GM23338 (cell line): ENCODE measurements around the gene UBAP1L. TPM values are rescaled to one million over a fixed set of nuclear protein-coding genes. Genes with fewer than 3 reads are reported as not detected.

ENCODE experiments used
- ATAC-seq: fragments of 200-7000 bp; cut with Tn5 transposase; 3 replicates; pipeline ENCODE4 v1.9.1; 2020
- DNase-seq: peaks from one replicate; pipeline ENCODE4 v3.0.0-alpha.2; 2015; ENCODE audit warnings: low spot score
- H2AFZ ChIP-seq: fragments of 200-600 bp; sonication (generic); 2 replicates; pipeline ENCODE4 v1.8.0; 2016; ENCODE audit warnings: antibody characterized with exemption, mild to moderate bottlenecking, moderate library complexity
- H3F3A ChIP-seq: fragments of 200-600 bp; sonication (generic); replicated peaks from 2 replicates; pipeline ENCODE4 v1.8.0; 2017; ENCODE audit warnings: antibody characterized with exemption, mixed run types, low read depth
- H3K27ac ChIP-seq: fragments of 200-600 bp; sonication (generic); 2 replicates; pipeline ENCODE4 v1.6.1; 2016; ENCODE audit warnings: low read depth
- H3K27me3 ChIP-seq: fragments of 200-600 bp; sonication (generic); 2 replicates; pipeline ENCODE4 v1.8.0; 2016; ENCODE audit warnings: mild to moderate bottlenecking, mixed run types, moderate library complexity; ENCODE audit not compliant: insufficient read depth
- H3K36me3 ChIP-seq: fragments of 200-600 bp; sonication (generic); 2 replicates; pipeline ENCODE4 v1.8.0; 2016; ENCODE audit warnings: mild to moderate bottlenecking; ENCODE audit not compliant: insufficient read depth
- H3K4me1 ChIP-seq: fragments of 200-600 bp; sonication (generic); 2 replicates; pipeline ENCODE4 v1.8.0; 2016; ENCODE audit warnings: mild to moderate bottlenecking, moderate library complexity; ENCODE audit not compliant: insufficient read depth
- H3K4me2 ChIP-seq: fragments of 200-600 bp; sonication (generic); 2 replicates; pipeline ENCODE4 v1.7.1; 2017; ENCODE audit warnings: mixed run types
- H3K4me3 ChIP-seq: fragments of 200-600 bp; sonication (generic); 2 replicates; pipeline ENCODE4 v1.6.1; 2016; ENCODE audit warnings: mixed run types
- H3K79me2 ChIP-seq: fragments of 200-600 bp; sonication (generic); replicated peaks from 2 replicates; pipeline ENCODE4 v1.8.0; 2017; ENCODE audit warnings: mild to moderate bottlenecking; ENCODE audit not compliant: insufficient read depth
- H3K9me2 ChIP-seq: fragments of 200-600 bp; sonication (generic); 2 replicates; pipeline ENCODE4 v1.8.0; 2017; ENCODE audit not compliant: insufficient read depth
- H4K20me1 ChIP-seq: fragments of 200-600 bp; sonication (generic); replicated peaks from 2 replicates; pipeline ENCODE4 v1.8.0; 2017; ENCODE audit warnings: mild to moderate bottlenecking; ENCODE audit not compliant: insufficient read depth
- H3K27ac Mint-ChIP-seq: 2 replicates; pipeline ENCODE4 v1.8.0; 2020; ENCODE audit warnings: inconsistent platforms, mild to moderate bottlenecking, moderate library complexity, mixed read lengths
- H3K27me3 Mint-ChIP-seq: 3 replicates; pipeline ENCODE4 v1.8.0; 2022; ENCODE audit warnings: low read depth, mild to moderate bottlenecking, moderate library complexity, mixed read lengths, inconsistent platforms; ENCODE audit not compliant: insufficient read depth, poor library complexity
- H3K36me3 Mint-ChIP-seq: 3 replicates; pipeline ENCODE4 v1.8.0; 2021; ENCODE audit warnings: low read depth, mild to moderate bottlenecking, inconsistent platforms, moderate library complexity, mixed read lengths
- H3K4me1 Mint-ChIP-seq: 3 replicates; pipeline ENCODE4 v1.8.0; 2020; ENCODE audit warnings: mild to moderate bottlenecking, inconsistent platforms, mixed read lengths
- H3K4me3 Mint-ChIP-seq: 3 replicates; pipeline ENCODE4 v1.8.0; 2021; ENCODE audit warnings: moderate library complexity, mild to moderate bottlenecking, inconsistent platforms, mixed read lengths
- H3K9me3 Mint-ChIP-seq: 3 replicates; pipeline ENCODE4 v1.8.0; 2020; ENCODE audit warnings: moderate library complexity, mild to moderate bottlenecking, inconsistent platforms, mixed read lengths
- CREB1 ChIP-seq: fragments of 250-450 bp; sonication (Bioruptor Pico); IDR thresholded peaks from 2 replicates; pipeline ENCODE4 v1.5.0; 2020; ENCODE audit warnings: low read depth, mild to moderate bottlenecking, moderate library complexity
- ETS1 ChIP-seq: IDR thresholded peaks from 2 replicates; pipeline ENCODE4 v1.6.1; 2016; ENCODE audit warnings: antibody characterized with exemption
- EZH2 ChIP-seq: fragments of 200-600 bp; sonication (generic); IDR thresholded peaks from one replicate; pipeline ENCODE4 v1.8.0; 2017; ENCODE audit warnings: antibody characterized with exemption, mild to moderate bottlenecking, low read depth; ENCODE audit not compliant: unreplicated experiment
- EZH2phosphoT487 ChIP-seq: fragments of 200-600 bp; sonication (generic); IDR thresholded peaks from one replicate; pipeline ENCODE4 v1.8.1; 2018; ENCODE audit warnings: antibody characterized with exemption; ENCODE audit not compliant: unreplicated experiment
- JUNB ChIP-seq: IDR thresholded peaks from one replicate; pipeline ENCODE4 v1.6.1; 2016; ENCODE audit warnings: antibody characterized with exemption; ENCODE audit not compliant: unreplicated experiment
- NANOG ChIP-seq: IDR thresholded peaks from 2 replicates; pipeline ENCODE4 v1.6.1; 2016; ENCODE audit warnings: antibody characterized with exemption, borderline replicate concordance
- POLR2AphosphoS5 ChIP-seq: IDR thresholded peaks from 2 replicates; pipeline ENCODE4 v1.6.1; 2016; ENCODE audit warnings: antibody characterized with exemption, low read depth
- STAT1 ChIP-seq: IDR thresholded peaks from one replicate; pipeline ENCODE4 v1.6.1; 2016; ENCODE audit warnings: antibody characterized with exemption; ENCODE audit not compliant: unreplicated experiment
- ZNF114 ChIP-seq: fragments of 250-450 bp; sonication (Bioruptor Pico); IDR thresholded peaks from 2 replicates; pipeline ENCODE4 v1.5.0; 2020; ENCODE audit warnings: mild to moderate bottlenecking, moderate library complexity
- ZNF331 ChIP-seq: fragments of 250-450 bp; sonication (Bioruptor Pico); IDR thresholded peaks from 2 replicates; pipeline ENCODE4 v1.5.0; 2020; ENCODE audit warnings: low read depth, mild to moderate bottlenecking, moderate library complexity
- ZNF462 ChIP-seq: fragments of 250-450 bp; sonication (Bioruptor Pico); IDR thresholded peaks from 2 replicates; pipeline ENCODE4 v1.5.0; 2020; ENCODE audit warnings: mild to moderate bottlenecking, moderate library complexity
- polyA plus RNA-seq: library from polyadenylated mRNA; unstranded; fragments of >200 nt; fragmentation: Nextera tagmentation; extraction: Ambion mirVana; gene quantifications from 2 replicates; pipeline ENCODE4 v1.2.1, GENCODE V29; 2016
- total RNA-seq: library from RNA; depleted of rRNA; stranded (reverse); fragments of >200 nt; shearing (Covaris generic); gene quantifications from 2 replicates; pipeline ENCODE4 v1.2.3, GENCODE V29; 2014
- TF ChIP-seq, protein P1 (sequence below): IDR thresholded peaks from one replicate; pipeline ENCODE4 v1.6.1; 2018; ENCODE audit warnings: antibody characterized with exemption; ENCODE audit not compliant: unreplicated experiment
- TF ChIP-seq, protein P2 (sequence below), 2 experiments: fragments of 200-600 bp in 1 of 2; sonication (generic) in 1 of 2; conservative IDR thresholded peaks; 2 replicates each; pipeline versions ENCODE4 v1.5.1 to v1.6.1; 2016 to 2017; ENCODE audit warnings: antibody characterized with exemption in 2 of 2, low read depth in 2 of 2, mild to moderate bottlenecking in 2 of 2, moderate library complexity in 1 of 2

Gene UBAP1L
- total and polyA plus RNA-seq, 2 experiments from 2014 or later: 0.53 to 1.5 TPM

DNA sequence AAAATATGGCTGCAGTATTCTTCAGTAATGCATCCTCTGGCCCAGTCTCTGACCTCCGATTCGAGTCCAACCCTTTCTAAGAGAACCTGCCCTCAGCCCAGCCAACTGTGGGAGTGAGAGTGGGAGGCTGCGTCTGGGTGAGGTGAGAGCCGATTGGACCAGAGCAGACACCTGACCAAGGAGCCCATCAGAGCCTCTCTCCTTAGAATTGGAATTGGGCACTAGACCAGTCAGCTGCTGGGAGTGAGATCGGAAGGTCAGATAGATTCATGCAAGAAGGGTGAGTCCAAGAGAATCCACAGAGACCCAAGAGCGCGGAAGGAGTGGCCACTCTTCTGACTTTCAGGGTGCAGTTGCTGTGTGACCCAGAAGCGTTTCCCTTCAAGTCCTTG lies 57.5 kb downstream of the UBAP1L start:
- no peaks in the 10 kb centered on the region for H4K20me1 ChIP-seq
- H3K9me2 ChIP-seq: no peaks in the 10 kb centered on the region
- H3K27ac ChIP-seq: no peak overlapping the region
- H3K4me3 ChIP-seq: no peak overlapping the region
- no peaks in the 10 kb centered on the region for H3K36me3 ChIP-seq
- no peak for DNase-seq
- no peaks in the 10 kb centered on the region for H3F3A ChIP-seq
- H3K79me2 ChIP-seq: no peaks in the 10 kb centered on the region
- TF ChIP-seq EZH2 (no peak), ETS1 (no peak), STAT1 (no peak), ZNF462 (CRISPR knock-in tag) (no peak), NANOG (no peak), EZH2phosphoT487 (no peak), JUNB (no peak), ZNF114 (CRISPR knock-in tag) (no peak), CREB1 (CRISPR knock-in tag) (no peak), POLR2AphosphoS5 (no peak), ZNF331 (CRISPR knock-in tag) (no peak)
- TF ChIP-seq, protein P1, sequence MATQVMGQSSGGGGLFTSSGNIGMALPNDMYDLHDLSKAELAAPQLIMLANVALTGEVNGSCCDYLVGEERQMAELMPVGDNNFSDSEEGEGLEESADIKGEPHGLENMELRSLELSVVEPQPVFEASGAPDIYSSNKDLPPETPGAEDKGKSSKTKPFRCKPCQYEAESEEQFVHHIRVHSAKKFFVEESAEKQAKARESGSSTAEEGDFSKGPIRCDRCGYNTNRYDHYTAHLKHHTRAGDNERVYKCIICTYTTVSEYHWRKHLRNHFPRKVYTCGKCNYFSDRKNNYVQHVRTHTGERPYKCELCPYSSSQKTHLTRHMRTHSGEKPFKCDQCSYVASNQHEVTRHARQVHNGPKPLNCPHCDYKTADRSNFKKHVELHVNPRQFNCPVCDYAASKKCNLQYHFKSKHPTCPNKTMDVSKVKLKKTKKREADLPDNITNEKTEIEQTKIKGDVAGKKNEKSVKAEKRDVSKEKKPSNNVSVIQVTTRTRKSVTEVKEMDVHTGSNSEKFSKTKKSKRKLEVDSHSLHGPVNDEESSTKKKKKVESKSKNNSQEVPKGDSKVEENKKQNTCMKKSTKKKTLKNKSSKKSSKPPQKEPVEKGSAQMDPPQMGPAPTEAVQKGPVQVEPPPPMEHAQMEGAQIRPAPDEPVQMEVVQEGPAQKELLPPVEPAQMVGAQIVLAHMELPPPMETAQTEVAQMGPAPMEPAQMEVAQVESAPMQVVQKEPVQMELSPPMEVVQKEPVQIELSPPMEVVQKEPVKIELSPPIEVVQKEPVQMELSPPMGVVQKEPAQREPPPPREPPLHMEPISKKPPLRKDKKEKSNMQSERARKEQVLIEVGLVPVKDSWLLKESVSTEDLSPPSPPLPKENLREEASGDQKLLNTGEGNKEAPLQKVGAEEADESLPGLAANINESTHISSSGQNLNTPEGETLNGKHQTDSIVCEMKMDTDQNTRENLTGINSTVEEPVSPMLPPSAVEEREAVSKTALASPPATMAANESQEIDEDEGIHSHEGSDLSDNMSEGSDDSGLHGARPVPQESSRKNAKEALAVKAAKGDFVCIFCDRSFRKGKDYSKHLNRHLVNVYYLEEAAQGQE: no peak
- TF ChIP-seq, protein P2, sequence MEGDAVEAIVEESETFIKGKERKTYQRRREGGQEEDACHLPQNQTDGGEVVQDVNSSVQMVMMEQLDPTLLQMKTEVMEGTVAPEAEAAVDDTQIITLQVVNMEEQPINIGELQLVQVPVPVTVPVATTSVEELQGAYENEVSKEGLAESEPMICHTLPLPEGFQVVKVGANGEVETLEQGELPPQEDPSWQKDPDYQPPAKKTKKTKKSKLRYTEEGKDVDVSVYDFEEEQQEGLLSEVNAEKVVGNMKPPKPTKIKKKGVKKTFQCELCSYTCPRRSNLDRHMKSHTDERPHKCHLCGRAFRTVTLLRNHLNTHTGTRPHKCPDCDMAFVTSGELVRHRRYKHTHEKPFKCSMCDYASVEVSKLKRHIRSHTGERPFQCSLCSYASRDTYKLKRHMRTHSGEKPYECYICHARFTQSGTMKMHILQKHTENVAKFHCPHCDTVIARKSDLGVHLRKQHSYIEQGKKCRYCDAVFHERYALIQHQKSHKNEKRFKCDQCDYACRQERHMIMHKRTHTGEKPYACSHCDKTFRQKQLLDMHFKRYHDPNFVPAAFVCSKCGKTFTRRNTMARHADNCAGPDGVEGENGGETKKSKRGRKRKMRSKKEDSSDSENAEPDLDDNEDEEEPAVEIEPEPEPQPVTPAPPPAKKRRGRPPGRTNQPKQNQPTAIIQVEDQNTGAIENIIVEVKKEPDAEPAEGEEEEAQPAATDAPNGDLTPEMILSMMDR (conservative IDR thresholded peaks at IDR 0.05; ENCODE audit: low read depth in 2 of 2): no peak
- H3K4me3 Mint-ChIP-seq: no peak overlapping the region; the same call in 2 of the 3 replicates
- peaks cover 2% of the 10 kb centered on the region; the same call in 1 of the 3 replicates for H3K36me3 Mint-ChIP-seq
- no peak overlapping the region for H3K4me2 ChIP-seq
- no peak overlapping the region for H3K27ac Mint-ChIP-seq
- H3K27me3 Mint-ChIP-seq: peaks cover 4% of the 10 kb centered on the region
- no peaks in the 10 kb centered on the region; the same call in 2 of the 3 replicates for H3K4me1 Mint-ChIP-seq
- no peak for ATAC-seq
- no peaks in the 10 kb centered on the region for H3K9me3 Mint-ChIP-seq
- H3K4me1 ChIP-seq: no peaks in the 10 kb centered on the region
- no peaks in the 10 kb centered on the region for H3K27me3 ChIP-seq
- H2AFZ ChIP-seq: no peak overlapping the region
